Spleen (tissue), 11 donors: ENCODE measurements around the gene HORMAD2. TPM values are rescaled to one million over a fixed set of nuclear protein-coding genes. Genes with fewer than 3 reads are reported as not detected.
A peak's percentile ranks its signal among the peaks of the same experiment; 100 is the strongest.

Experiments used
- DNase-seq: peaks from one replicate; pipeline ENCODE4 v3.0.0-alpha.2; 2020
- H3K27ac ChIP-seq, 8 donors: fragments of 200-600 bp; sonication (generic) in 7 of 8; 1 replicate in 4 of 8; 2 replicates in 4 of 8; pipeline versions ENCODE4 v1.5.0 to v1.8.0; 2016 to 2021; ENCODE audit warnings: inconsistent platforms in 4 of 8, mild to moderate bottlenecking in 4 of 8, moderate library complexity in 1 of 8
- H3K27me3 ChIP-seq, 7 donors: fragments of 200-600 bp; sonication (generic) in 6 of 7; replicated peaks in 1 of 7; 1 replicate in 4 of 7; 2 replicates in 3 of 7; pipeline versions ENCODE4 v1.5.0 to v1.8.0; 2016 to 2021; ENCODE audit warnings: inconsistent platforms in 3 of 7, mild to moderate bottlenecking in 1 of 7
- H3K36me3 ChIP-seq, 6 donors: fragments of 200-600 bp; sonication (generic) in 5 of 6; 1 replicate in 4 of 6; 2 replicates in 2 of 6; pipeline versions ENCODE4 v1.5.0 to v1.8.0; 2016 to 2021; ENCODE audit warnings: inconsistent platforms in 2 of 6
- H3K4me1 ChIP-seq, 6 donors: fragments of 200-600 bp; sonication (generic) in 5 of 6; 1 replicate in 3 of 6; 2 replicates in 3 of 6; pipeline versions ENCODE4 v1.5.0 to v1.8.0; 2016 to 2021; ENCODE audit warnings: inconsistent platforms in 3 of 6
- H3K4me3 ChIP-seq, 8 donors: fragments of 200-600 bp; sonication (generic) in 7 of 8; 1 replicate in 4 of 8; 2 replicates in 4 of 8; pipeline versions ENCODE4 v1.5.0 to v1.8.0; 2016 to 2021; ENCODE audit warnings: inconsistent platforms in 4 of 8, mild to moderate bottlenecking in 4 of 8, moderate library complexity in 2 of 8
- H3K9me3 ChIP-seq, 8 donors: fragments of 200-600 bp; sonication (generic) in 7 of 8; 1 replicate in 4 of 8; 2 replicates in 4 of 8; pipeline versions ENCODE4 v1.5.0 to v1.8.0; 2016 to 2021; ENCODE audit warnings: inconsistent platforms in 4 of 8
- POLR2A ChIP-seq, 3 donors: fragments of 450-650 bp; IDR thresholded peaks; one replicate each; pipeline ENCODE4 v1.5.1; 2017; ENCODE audit warnings: antibody characterized with exemption in 3 of 3, mild to moderate bottlenecking in 1 of 3
- POLR2AphosphoS5 ChIP-seq, 3 donors: sonication (generic); formaldehyde crosslinking; IDR thresholded peaks; one replicate each; pipeline ENCODE4 v1.5.1; 2017; ENCODE audit warnings: antibody characterized with exemption in 3 of 3
- WGBS, 5 donors: extraction: QIAGEN DNeasy Blood & Tissue Kit in 3 of 5; methylation state at CpG; one replicate each; pipeline versions ENCODE4 v1.1.5 to v1.1.7; 2013 to 2018; 5-methylcytosine and 5-hydroxymethylcytosine counted together
- intact Hi-C: fragments of 100-400 bp; cut with DNase I; formaldehyde crosslinking; loops from one replicate; pipeline ENCODE4 v1.15.0; 2023; ENCODE audit warnings: low total_unique reads
- polyA plus RNA-seq, 3 donors: library from polyadenylated mRNA; stranded (reverse); fragments of 200-250 nt; gene quantifications; one replicate each; pipeline ENCODE4 v1.2.1, GENCODE V29; 2013
- total RNA-seq, 7 donors: library from RNA; depleted of rRNA in 3 of 7; stranded (reverse); fragments of >200 nt in 3 of 7; fragmentation: NEBNext Ultra II Directional in 4 of 7; extraction: Animal tissue kit (Norgen Biotek cat#: 25700) in 4 of 7; gene quantifications; one replicate each; pipeline versions ENCODE4 v1.1.0 to v1.2.1, GENCODE V29; 2016 to 2021
- TF ChIP-seq, protein P1 (sequence below), 11 experiments: fragments of 200-600 bp in 7 of 11; fragments of 450-650 bp in 4 of 11; sonication (generic) in 4 of 11; IDR thresholded peaks in 8 of 11; conservative IDR thresholded peaks in 3 of 11; 1 replicate in 7 of 11; 2 replicates in 4 of 11; pipeline versions ENCODE4 v1.4.0 to v1.8.0; 2016 to 2021; ENCODE audit warnings: antibody characterized with exemption in 11 of 11, inconsistent platforms in 4 of 11, mild to moderate bottlenecking in 1 of 11
- donor health status: healthy with polysubstance abuse.
- donor health status: DM: no; HTN: no; CAD: no; lungs with moderate emphysema.
- donor health status: DM: no; HTN: no; CAD: no.
- donor health status: Bipolar disorder and iron deficiency.
- donor health status: healthy.
- donor health status: DM: no; HTN: no; CAD: no.
- donor health status: DM: yes; HTN: yes; CAD: no.

HORMAD2 gene
- total and polyA plus RNA-seq, 10 donors = not detected

DNA sequence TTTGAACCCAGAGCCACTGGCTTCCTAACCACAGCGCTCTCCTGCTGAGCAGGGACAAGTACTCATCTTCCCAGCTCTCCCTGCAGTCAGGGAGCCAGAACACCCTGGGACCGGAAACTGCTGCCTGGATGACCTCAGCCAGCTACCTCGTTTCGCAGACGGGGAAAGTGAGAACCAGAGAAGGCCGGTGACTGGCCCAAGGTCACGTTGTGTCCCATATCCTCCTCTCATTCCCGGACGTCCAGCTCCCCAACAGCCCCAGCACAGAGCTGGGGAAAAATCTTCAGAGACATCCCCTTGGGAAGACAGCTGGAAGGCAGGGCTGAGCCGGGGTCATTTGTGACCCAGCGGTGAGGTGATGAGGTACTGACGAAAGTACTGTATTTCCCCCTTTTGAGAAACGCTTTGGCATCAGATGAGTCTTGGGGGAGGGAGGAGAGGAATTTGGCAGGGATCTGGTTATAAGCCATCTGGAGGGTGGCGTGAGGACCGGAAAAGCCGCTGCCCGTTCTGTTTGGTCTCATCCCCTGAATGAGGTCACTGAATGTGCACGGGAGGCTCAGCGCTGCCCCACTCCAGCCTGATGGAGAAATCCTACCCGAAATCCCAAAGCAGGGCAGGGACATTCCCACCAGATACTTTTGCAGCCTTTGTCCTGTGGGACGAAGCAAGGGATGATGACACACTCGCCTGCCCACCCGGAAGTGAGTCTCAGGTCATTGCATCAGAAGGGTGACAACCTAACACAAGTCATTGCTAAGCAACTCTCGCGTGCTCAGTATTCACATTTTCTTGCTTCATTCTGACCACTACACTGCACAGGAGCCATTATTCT, 125.2 kb downstream of the HORMAD2 start:
- no peaks in the 10 kb centered on the region for H3K9me3 ChIP-seq
- H3K4me3 ChIP-seq = no peak overlapping the region
- peaks cover 7 to 57% (median 28%) of the 10 kb centered on the region in 6 donors for H3K4me1 ChIP-seq
- WGBS, 5 donors = 56 to 69% (median 62%) methylated on average over 25 of the region's 25 CpGs
- no peak for DNase-seq
- intact Hi-C loops = no loop called here
- H3K27ac ChIP-seq = peak overlapping the region in 7 of 8 donors; percentile 51 to 77 (median 67)
- TF ChIP-seq, protein P1, sequence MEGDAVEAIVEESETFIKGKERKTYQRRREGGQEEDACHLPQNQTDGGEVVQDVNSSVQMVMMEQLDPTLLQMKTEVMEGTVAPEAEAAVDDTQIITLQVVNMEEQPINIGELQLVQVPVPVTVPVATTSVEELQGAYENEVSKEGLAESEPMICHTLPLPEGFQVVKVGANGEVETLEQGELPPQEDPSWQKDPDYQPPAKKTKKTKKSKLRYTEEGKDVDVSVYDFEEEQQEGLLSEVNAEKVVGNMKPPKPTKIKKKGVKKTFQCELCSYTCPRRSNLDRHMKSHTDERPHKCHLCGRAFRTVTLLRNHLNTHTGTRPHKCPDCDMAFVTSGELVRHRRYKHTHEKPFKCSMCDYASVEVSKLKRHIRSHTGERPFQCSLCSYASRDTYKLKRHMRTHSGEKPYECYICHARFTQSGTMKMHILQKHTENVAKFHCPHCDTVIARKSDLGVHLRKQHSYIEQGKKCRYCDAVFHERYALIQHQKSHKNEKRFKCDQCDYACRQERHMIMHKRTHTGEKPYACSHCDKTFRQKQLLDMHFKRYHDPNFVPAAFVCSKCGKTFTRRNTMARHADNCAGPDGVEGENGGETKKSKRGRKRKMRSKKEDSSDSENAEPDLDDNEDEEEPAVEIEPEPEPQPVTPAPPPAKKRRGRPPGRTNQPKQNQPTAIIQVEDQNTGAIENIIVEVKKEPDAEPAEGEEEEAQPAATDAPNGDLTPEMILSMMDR (IDR thresholded peaks at IDR 0.05 in 8 of 11, conservative IDR thresholded peaks at IDR 0.05 in 3 of 11) = no peak
- TF ChIP-seq POLR2AphosphoS5 (IDR thresholded peaks at IDR 0.05) = peak in 1 of 3 donors; percentile 52
- no peaks in the 10 kb centered on the region for H3K27me3 ChIP-seq
- H3K36me3 ChIP-seq = no peaks in the 10 kb centered on the region

DNA sequence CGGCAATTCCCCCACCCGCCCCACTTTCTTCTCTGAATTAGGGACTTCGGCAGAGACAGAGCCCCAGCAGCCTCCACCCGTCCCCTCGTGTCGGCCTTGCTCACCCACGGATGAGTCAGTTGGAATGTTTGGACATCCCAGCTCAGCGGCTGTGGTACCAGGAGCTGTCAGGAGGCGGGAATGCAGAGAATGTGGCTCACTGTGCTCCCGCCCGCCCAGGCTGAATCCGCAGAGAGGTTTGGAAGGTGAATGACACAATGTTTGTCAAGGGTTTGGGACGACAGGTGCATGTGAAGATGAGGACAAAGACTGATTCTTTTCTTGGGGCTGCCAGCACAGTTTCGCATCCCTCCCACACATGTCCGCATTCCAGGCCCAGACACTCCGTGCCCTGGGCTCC, 126.7 kb downstream of the HORMAD2 start:
- Histone ChIP-seq H3K27me3 (no peaks in the 10 kb centered on the region), H3K27ac (peak overlapping the region in 5 of 8 donors; percentile 6 to 78 (median 67)), H3K36me3 (no peaks in the 10 kb centered on the region), H3K4me1 (peaks cover 7 to 62% (median 28%) of the 10 kb centered on the region in 6 donors), H3K9me3 (no peaks in the 10 kb centered on the region), H3K4me3 (no peak overlapping the region)
- DNase-seq = no peak
- intact Hi-C loops = no loop called here
- TF ChIP-seq, protein P1 (IDR thresholded peaks at IDR 0.05 in 8 of 11, conservative IDR thresholded peaks at IDR 0.05 in 3 of 11) = no peak
- TF ChIP-seq POLR2AphosphoS5 (IDR thresholded peaks at IDR 0.05) = no peak
- TF ChIP-seq POLR2A (IDR thresholded peaks at IDR 0.05) = no peak
- 67 to 84% (median 78%) methylated on average over 16 of the region's 16 CpGs for WGBS, 5 donors

DNA sequence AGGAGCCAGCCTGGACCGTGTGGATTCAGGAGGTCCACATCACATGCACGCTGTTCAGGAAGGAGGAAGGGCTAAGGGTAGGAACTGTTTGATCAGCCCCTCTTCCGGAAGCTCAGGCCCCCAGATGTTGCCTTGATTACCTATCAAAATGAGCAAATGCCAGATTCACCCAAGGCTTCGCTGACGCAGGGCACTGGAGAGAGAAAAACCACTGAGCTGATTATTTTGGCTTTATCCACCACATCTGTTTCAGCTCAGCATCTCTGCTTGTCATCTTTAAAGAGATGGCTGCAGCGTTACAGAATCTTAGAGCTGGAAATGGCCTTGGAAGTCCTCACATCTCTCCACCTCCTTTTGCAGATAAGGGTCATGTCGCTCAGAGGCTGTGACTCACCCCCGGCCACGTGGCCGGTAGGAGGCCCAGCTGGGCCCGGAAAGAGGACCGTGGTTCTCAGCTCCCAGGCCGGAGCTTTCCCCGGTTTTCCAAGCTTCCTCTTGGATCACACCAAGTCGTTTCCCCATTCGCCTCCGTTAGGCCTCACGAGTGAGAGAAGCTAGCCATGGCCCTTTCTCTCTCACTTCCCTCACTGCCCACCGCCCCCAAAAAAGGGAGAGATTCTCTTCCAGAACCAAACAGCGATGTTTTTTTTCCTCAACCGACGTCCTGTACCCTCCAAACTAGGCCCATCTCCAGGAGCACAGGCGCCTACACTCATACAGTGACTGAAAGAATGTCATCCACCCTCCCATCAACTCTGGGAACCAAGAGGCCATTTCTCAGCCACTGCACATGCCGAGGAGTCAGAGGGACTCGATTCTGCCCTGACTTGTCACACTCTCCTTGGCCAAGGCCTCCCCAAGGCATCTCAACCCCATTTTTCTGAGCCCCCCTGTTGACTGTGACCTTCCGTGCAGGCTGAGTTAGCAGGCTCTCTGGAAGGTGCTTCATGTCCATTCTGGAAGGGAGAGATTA, 128.7 kb downstream of the HORMAD2 start:
- 55 to 67% (median 56%) methylated on average over 25 to 26 of the region's 26 CpGs for WGBS, 5 donors
- intact Hi-C loops = no loop called here
- Histone ChIP-seq H3K36me3 (no peaks in the 10 kb centered on the region), H3K4me3 (no peak overlapping the region), H3K27ac (peak overlapping the region; percentile 22 to 78 (median 72)), H3K27me3 (no peaks in the 10 kb centered on the region), H3K4me1 (peaks cover 19 to 77% (median 47%) of the 10 kb centered on the region in 6 donors), H3K9me3 (no peaks in the 10 kb centered on the region)
- DNase-seq = no peak
- TF ChIP-seq POLR2AphosphoS5 (IDR thresholded peaks at IDR 0.05) (peak; percentile 67 to 68 (median 68)), POLR2A (IDR thresholded peaks at IDR 0.05) (no peak)
- TF ChIP-seq, protein P1 (IDR thresholded peaks at IDR 0.05 in 8 of 11, conservative IDR thresholded peaks at IDR 0.05 in 3 of 11) = no peak
